SK-N-SH (cell line): Measurements from ENCODE around the gene SLC29A1. TPM values are rescaled to one million over a fixed set of nuclear protein-coding genes. Genes with fewer than 3 reads are reported as not detected.
A peak's percentile ranks its signal among the peaks of the same experiment; 100 is the strongest.

Experiments used
- CTCF ChIA-PET: fragments of 300-600, 350-600 bp; formaldehyde crosslinking; extraction: SDS; loops from one replicate; lab custom pipeline; 2021; lab: Yijun Ruan, JAX
- POLR2A ChIA-PET: fragments of 350-600 bp; sonication (Branson Sonifier 250); formaldehyde crosslinking; extraction: SDS; loops from one replicate; lab custom pipeline; 2020; ENCODE audit warnings: antibody characterized with exemption, inconsistent platforms; lab: Yijun Ruan, JAX
- DNase-seq: peaks from one replicate; pipeline ENCODE4 v3.0.0; 2012
- H2AFZ ChIP-seq: fragments of 200-600 bp; sonication (generic); 2 replicates; pipeline ENCODE4 v1.8.1; 2016; ENCODE audit warnings: antibody characterized with exemption, mild to moderate bottlenecking, low read depth
- H3F3A ChIP-seq: fragments of 200-600 bp; sonication (generic); replicated peaks from 2 replicates; pipeline ENCODE3; 2016; ENCODE audit warnings: antibody characterized with exemption, mild to moderate bottlenecking; ENCODE audit not compliant: insufficient read depth
- H3K27ac ChIP-seq, 2 experiments: fragments of 200-500 bp in 1 of 2; fragments of 200-600 bp in 1 of 2; sonication (Bioruptor generic) in 1 of 2; sonication (generic), shearing (Covaris generic) in 1 of 2; 2 replicates each; pipeline versions ENCODE4 v1.5.1 to v1.6.1; 2014 to 2016; ENCODE audit warnings: low read depth in 2 of 2, inconsistent platforms in 1 of 2, low read length in 1 of 2, mild to moderate bottlenecking in 1 of 2, mixed read lengths in 1 of 2
- H3K27me3 ChIP-seq: fragments of 200-600 bp; sonication (generic), shearing (Covaris generic); 2 replicates; pipeline ENCODE4 v1.6.1; 2016; ENCODE audit warnings: mixed run types; ENCODE audit not compliant: insufficient read depth
- H3K36me3 ChIP-seq, 2 experiments: fragments of 200-500 bp in 1 of 2; fragments of 200-600 bp in 1 of 2; sonication (Bioruptor generic) in 1 of 2; sonication (generic) in 1 of 2; replicated peaks in 1 of 2; 2 replicates each; pipeline versions ENCODE3 to v1.5.1; 2014 to 2016; ENCODE audit warnings: low read length in 1 of 2, mild to moderate bottlenecking in 1 of 2; ENCODE audit not compliant: insufficient read depth in 2 of 2, control insufficient read depth in 1 of 2
- H3K4me1 ChIP-seq, 2 experiments: fragments of 200-500 bp in 1 of 2; fragments of 200-600 bp in 1 of 2; sonication (Bioruptor generic) in 1 of 2; sonication (generic), shearing (Covaris generic) in 1 of 2; 2 replicates each; pipeline versions ENCODE4 v1.5.1 to v1.6.1; 2014 to 2016; ENCODE audit warnings: low read depth in 1 of 2, low read length in 1 of 2, mixed run types in 1 of 2; ENCODE audit not compliant: insufficient read depth in 2 of 2, control insufficient read depth in 1 of 2
- H3K4me2 ChIP-seq: fragments of 200-600 bp; sonication (generic), shearing (Covaris generic); 2 replicates; pipeline ENCODE4 v1.6.1; 2017; ENCODE audit warnings: mixed run types
- H3K4me3 ChIP-seq, 2 experiments: fragments of 200-500 bp in 1 of 2; fragments of 200-600 bp in 1 of 2; sonication (Bioruptor generic) in 1 of 2; sonication (generic), shearing (Covaris generic) in 1 of 2; 2 replicates each; pipeline versions ENCODE4 v1.5.1 to v1.8.1; 2014 to 2016; ENCODE audit warnings: low read depth in 2 of 2, inconsistent platforms in 1 of 2, low read length in 1 of 2, mild to moderate bottlenecking in 1 of 2, mixed read lengths in 1 of 2, moderate library complexity in 1 of 2
- H3K79me2 ChIP-seq: fragments of 200-600 bp; sonication (generic); 2 replicates; pipeline ENCODE4 v1.8.1; 2017; ENCODE audit warnings: mild to moderate bottlenecking; ENCODE audit not compliant: insufficient read depth
- H3K9ac ChIP-seq: fragments of 200-600 bp; sonication (generic); 2 replicates; pipeline ENCODE4 v1.6.1; 2017; ENCODE audit warnings: mixed run types
- H3K9me2 ChIP-seq: fragments of 200-600 bp; sonication (generic); 2 replicates; pipeline ENCODE4 v1.6.1; 2017; ENCODE audit warnings: mixed run types
- H3K9me3 ChIP-seq: fragments of 200-600 bp; sonication (generic); 2 replicates; pipeline ENCODE4 v1.6.1; 2017; ENCODE audit warnings: mixed run types, mild to moderate bottlenecking, moderate library complexity
- H4K20me1 ChIP-seq: fragments of 200-600 bp; sonication (generic); 2 replicates; pipeline ENCODE4 v1.6.1; 2017; ENCODE audit warnings: mild to moderate bottlenecking, mixed run types; ENCODE audit not compliant: insufficient read depth
- CHD2 ChIP-seq: fragments of 150-350 bp; IDR thresholded peaks from 2 replicates; pipeline ENCODE4 v1.6.1; 2018; ENCODE audit warnings: low read length; ENCODE audit not compliant: partially characterized antibody
- CTCF ChIP-seq: fragments of 200-600 bp; sonication (generic); IDR thresholded peaks from 2 replicates; pipeline ENCODE4 v1.6.1; 2017; ENCODE audit warnings: antibody characterized with exemption, mild to moderate bottlenecking, moderate library complexity
- EP300 ChIP-seq, 2 experiments: IDR thresholded peaks; 2 replicates each; pipeline versions ENCODE4 v1.4.0 to v1.6.1; 2012; ENCODE audit warnings: borderline replicate concordance in 1 of 2, low read depth in 1 of 2, low read length in 1 of 2
- FOSL2 ChIP-seq: IDR thresholded peaks from 2 replicates; pipeline ENCODE4 v1.4.0; 2012; ENCODE audit warnings: low read depth, mild to moderate bottlenecking, moderate library complexity, borderline replicate concordance
- FOXJ3 ChIP-seq: sonication (generic); formaldehyde crosslinking; IDR thresholded peaks from 2 replicates; pipeline ENCODE4 v1.5.1; 2020; ENCODE audit warnings: mild to moderate bottlenecking, missing genetic modification reagents
- GABPA ChIP-seq: IDR thresholded peaks from 2 replicates; pipeline ENCODE4 v1.4.0; 2012; ENCODE audit warnings: low read depth, mild to moderate bottlenecking
- GATA2 ChIP-seq: sonication (generic); formaldehyde crosslinking; IDR thresholded peaks from 2 replicates; pipeline ENCODE4 v1.5.0; 2020; ENCODE audit warnings: mild to moderate bottlenecking, missing genetic modification reagents
- JUND ChIP-seq: IDR thresholded peaks from 2 replicates; pipeline ENCODE4 v1.4.0; 2012
- MXI1 ChIP-seq: IDR thresholded peaks from 2 replicates; pipeline ENCODE4 v1.6.1; 2012; ENCODE audit warnings: mild to moderate bottlenecking, low read depth, low read length, improper control_type of control experiment
- NFIC ChIP-seq: IDR thresholded peaks from 2 replicates; pipeline ENCODE4 v1.4.0; 2012; ENCODE audit warnings: borderline replicate concordance
- RAD21 ChIP-seq: IDR thresholded peaks from 2 replicates; pipeline ENCODE4 v1.6.1; 2012; ENCODE audit warnings: mild to moderate bottlenecking, low read length
- RFX5 ChIP-seq: IDR thresholded peaks from 2 replicates; pipeline ENCODE4 v1.6.1; 2012; ENCODE audit warnings: mild to moderate bottlenecking, improper control_type of control experiment, low read length
- TAF1 ChIP-seq: IDR thresholded peaks from 2 replicates; pipeline ENCODE4 v1.6.1; 2012; ENCODE audit warnings: low read depth, mild to moderate bottlenecking, low read length, moderate library complexity, borderline replicate concordance
- TCF12 ChIP-seq: IDR thresholded peaks from 2 replicates; pipeline ENCODE4 v1.4.0; 2012
- USF1 ChIP-seq: IDR thresholded peaks from 2 replicates; pipeline ENCODE4 v1.4.0; 2012; ENCODE audit warnings: low read depth, borderline replicate concordance
- WGBS: methylation state at CpG from one replicate; pipeline ENCODE4 v1.1.6; 2017; ENCODE audit warnings: low lambda C conversion rate; 5-methylcytosine and 5-hydroxymethylcytosine counted together
- polyA plus RNA-seq, 3 experiments: library from polyadenylated mRNA; depleted of rRNA; stranded (reverse); fragments of >200 nt; gene quantifications; 2 replicates each; pipeline ENCODE4 v1.2.3, GENCODE V29; 2012
- TF ChIP-seq, protein P1 (sequence below): fragments of 150-350 bp; IDR thresholded peaks from 2 replicates; pipeline ENCODE4 v1.6.1; 2017; ENCODE audit warnings: antibody characterized with exemption, low read length, low read depth, borderline replicate concordance

SLC29A1 gene
- polyA plus RNA-seq, 1 of the 3 experiments (the other 2 are of a cell fraction) = 44.5 TPM

DNA sequence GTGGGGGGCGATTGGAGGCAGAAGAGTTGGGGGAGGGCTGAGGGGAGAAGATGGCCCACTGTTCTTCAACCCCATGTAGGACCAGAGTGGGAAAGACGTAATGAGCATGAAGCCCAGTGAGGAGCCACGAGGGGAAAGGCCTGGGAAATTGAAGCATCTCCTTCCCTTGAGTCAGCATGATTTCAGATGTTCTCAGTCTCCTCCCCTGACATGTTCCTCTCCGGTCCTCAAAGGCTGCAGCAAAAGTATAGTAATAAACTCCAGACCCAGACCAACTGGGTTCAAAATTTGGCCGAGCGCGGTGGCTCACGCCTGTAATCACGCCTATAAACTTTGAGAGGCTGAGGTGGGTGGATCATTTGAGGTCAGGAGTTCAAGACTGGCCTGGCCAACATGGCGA lies 43.9 kb downstream of the SLC29A1 start:
- TF ChIP-seq NFIC (no peak), FOSL2 (no peak), JUND (no peak), EP300 (IDR thresholded peaks at IDR 0.05; ENCODE audit: borderline replicate concordance in 1 of 2, low read depth in 1 of 2, low read length in 1 of 2) (no peak), GABPA (no peak), RFX5 (no peak), CTCF (no peak), TCF12 (no peak), USF1 (no peak), GATA2 (no peak)
- TF ChIP-seq, protein P1, sequence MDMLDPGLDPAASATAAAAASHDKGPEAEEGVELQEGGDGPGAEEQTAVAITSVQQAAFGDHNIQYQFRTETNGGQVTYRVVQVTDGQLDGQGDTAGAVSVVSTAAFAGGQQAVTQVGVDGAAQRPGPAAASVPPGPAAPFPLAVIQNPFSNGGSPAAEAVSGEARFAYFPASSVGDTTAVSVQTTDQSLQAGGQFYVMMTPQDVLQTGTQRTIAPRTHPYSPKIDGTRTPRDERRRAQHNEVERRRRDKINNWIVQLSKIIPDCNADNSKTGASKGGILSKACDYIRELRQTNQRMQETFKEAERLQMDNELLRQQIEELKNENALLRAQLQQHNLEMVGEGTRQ = no peak
- Histone ChIP-seq H3K9ac (no peak overlapping the region), H3K27me3 (peaks cover 31% of the 10 kb centered on the region), H3K9me3 (no peaks in the 10 kb centered on the region), H2AFZ (no peak overlapping the region), H3K27ac (no peak overlapping the region), H3K9me2 (no peaks in the 10 kb centered on the region), H3K4me2 (no peak overlapping the region), H3K4me3 (no peak overlapping the region), H3K4me1 (peaks cover 16 to 46% of the 10 kb centered on the region in 2 experiments; a peak in 2 of 4 replicates), H4K20me1 (no peaks in the 10 kb centered on the region), H3K36me3 (no peaks in the 10 kb centered on the region), H3K79me2 (peaks cover 19% of the 10 kb centered on the region; the same call in 1 of the 2 replicates), H3F3A (peaks cover 11% of the 10 kb centered on the region)
- no peak for DNase-seq
- WGBS = 36% methylated on average over 10 of the region's 10 CpGs
- CTCF ChIA-PET = interaction anchor here (0.8 to 9.1 kb wide), 21 partner anchors 10 to 192 kb away, joined by 3 to 238 read pairs (median 7); partner anchors contain the start of genes AARS2, HSP90AB1, SLC35B2 and SPATS1
- POLR2A ChIA-PET = interaction anchor here (0.8 kb wide), 1 partner anchor 38 kb away, joined by 4 read pairs; no protein-coding TSS in a partner anchor

DNA sequence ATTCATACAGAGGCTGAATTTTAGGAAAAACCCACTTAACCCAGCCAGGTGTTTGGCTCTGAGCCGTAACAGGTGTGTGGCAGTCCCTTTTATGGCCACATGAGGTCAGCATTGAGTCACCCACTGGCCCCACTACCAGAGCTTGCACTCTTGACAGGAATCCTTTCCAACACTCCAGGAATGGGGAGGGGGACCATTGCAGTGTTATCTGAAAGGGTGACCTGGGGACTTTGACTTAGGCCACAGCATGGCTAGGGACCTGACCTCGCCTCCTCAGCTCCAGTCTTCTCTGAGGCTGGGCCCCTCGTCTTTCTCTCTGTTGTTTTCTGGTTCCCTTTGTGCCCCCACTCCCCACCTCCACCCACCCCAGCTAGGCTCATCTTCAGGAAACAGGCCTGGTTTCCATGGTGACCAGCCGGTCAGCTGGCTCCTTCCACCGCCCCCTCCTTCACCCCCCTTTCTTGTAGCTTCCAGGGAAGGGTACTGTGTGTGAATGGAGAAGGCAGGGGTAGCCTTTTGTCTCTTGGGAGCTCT lies 44.8 kb downstream of the SLC29A1 start:
- H3K27ac ChIP-seq = no peak overlapping the region
- no peaks in the 10 kb centered on the region for H3K9me2 ChIP-seq
- H3K9me3 ChIP-seq = no peaks in the 10 kb centered on the region
- peak; percentile 75 for DNase-seq
- H3K4me2 ChIP-seq = no peak overlapping the region
- H3K27me3 ChIP-seq = peaks cover 36% of the 10 kb centered on the region
- H3K9ac ChIP-seq = no peak overlapping the region
- peaks cover 15 to 37% of the 10 kb centered on the region in 2 experiments; a peak in 2 of 4 replicates for H3K4me1 ChIP-seq
- WGBS = 21% methylated on average over 5 of the region's 5 CpGs
- POLR2A ChIA-PET = interaction anchor here (0.6 to 1.4 kb wide), 6 partner anchors 11 to 119 kb away, joined by 3 to 9 read pairs (median 4); partner anchors contain the start of genes CDC5L and SLC35B2
- peak overlapping the region in 1 of 2 experiments; percentile 28; a peak in 1 of 4 replicates for H3K4me3 ChIP-seq
- peaks cover 14% of the 10 kb centered on the region; the same call in 1 of the 2 replicates for H3K79me2 ChIP-seq
- no peaks in the 10 kb centered on the region for H3K36me3 ChIP-seq
- no peak overlapping the region for H2AFZ ChIP-seq
- no peaks in the 10 kb centered on the region for H4K20me1 ChIP-seq
- H3F3A ChIP-seq = peaks cover 11% of the 10 kb centered on the region
- CTCF ChIA-PET = interaction anchor here (0.5 to 9.1 kb wide), 38 partner anchors 10 to 226 kb away, joined by 3 to 238 read pairs (median 4); partner anchors contain the start of genes AARS2, HSP90AB1, SLC29A1 and SLC35B2
- TF ChIP-seq GATA2 = no peak
- TF ChIP-seq CTCF = peak; percentile 98
- TF ChIP-seq USF1 = no peak
- TF ChIP-seq, protein P1 = no peak
- TF ChIP-seq CHD2 = peak; percentile 26
- no peak for TF ChIP-seq MXI1
- TF ChIP-seq EP300 (IDR thresholded peaks at IDR 0.05; ENCODE audit: borderline replicate concordance in 1 of 2, low read depth in 1 of 2, low read length in 1 of 2) = no peak
- peak; percentile 96 for TF ChIP-seq RAD21
- no peak for TF ChIP-seq FOXJ3
- no peak for TF ChIP-seq TAF1
